C4-2B (cell line): ENCODE measurements around the gene ZNF552.
"Not testable (repeated sequence)": the region's sequence is repeated elsewhere in the genome, so short reads cannot be mapped to it uniquely, and the experiment has no call there.

Experiments used
- CTCF ChIP-seq: fragments of 450-650 bp; conservative IDR thresholded peaks from 2 replicates; pipeline ENCODE4 v1.5.1; 2017; ENCODE audit warnings: mild to moderate bottlenecking
- ZFX ChIP-seq: fragments of 450-650 bp; IDR thresholded peaks from 2 replicates; pipeline ENCODE4 v1.6.1; 2017

- not testable (repeated sequence) for TF ChIP-seq CTCF, ZFX
Measured at GRCh38 chr19:57796580-57796979, 18.1 kb downstream of the ZNF552 start.
